Liver (tissue), 9 donors: ENCODE results near the gene COX20. TPM values are rescaled to one million over a fixed set of nuclear protein-coding genes. Genes with fewer than 3 reads are reported as not detected.

Source experiments
- DNase-seq: peaks from one replicate; pipeline ENCODE4 v3.0.0-alpha.2; 2017; ENCODE audit warnings: low spot score
- H3K27ac ChIP-seq, 2 donors: one replicate each; pipeline ENCODE4 v1.7.0; 2013; ENCODE audit warnings: inconsistent platforms in 2 of 2, low read length in 2 of 2, control low read depth in 1 of 2, low read depth in 1 of 2, mild to moderate bottlenecking in 1 of 2
- H3K27me3 ChIP-seq, 4 donors: one replicate each; pipeline versions ENCODE4 v1.6.1 to v1.7.0; 2013; ENCODE audit warnings: low read length in 3 of 4, inconsistent platforms in 1 of 4, mild to moderate bottlenecking in 1 of 4, moderate library complexity in 1 of 4; ENCODE audit not compliant: control insufficient read depth in 4 of 4, insufficient read depth in 4 of 4
- H3K36me3 ChIP-seq, 4 donors: one replicate each; pipeline versions ENCODE4 v1.6.1 to v1.7.0; 2013; ENCODE audit warnings: low read length in 3 of 4, mild to moderate bottlenecking in 3 of 4, low read depth in 1 of 4, moderate library complexity in 1 of 4; ENCODE audit not compliant: control insufficient read depth in 4 of 4, insufficient read depth in 3 of 4
- H3K4me1 ChIP-seq, 4 donors: one replicate each; pipeline versions ENCODE4 v1.6.1 to v1.7.0; 2013; ENCODE audit warnings: low read length in 3 of 4, mild to moderate bottlenecking in 3 of 4, moderate library complexity in 1 of 4; ENCODE audit not compliant: control insufficient read depth in 4 of 4, insufficient read depth in 4 of 4
- H3K4me3 ChIP-seq, 3 donors: one replicate each; pipeline versions ENCODE4 v1.6.1 to v1.7.0; 2013; ENCODE audit warnings: low read length in 3 of 3, control low read depth in 1 of 3, low read depth in 1 of 3, mild to moderate bottlenecking in 1 of 3
- H3K9ac ChIP-seq, 2 donors: one replicate each; pipeline ENCODE4 v1.7.0; 2013; ENCODE audit warnings: low read length in 2 of 2, mild to moderate bottlenecking in 2 of 2, moderate library complexity in 2 of 2, control low read depth in 1 of 2, low read depth in 1 of 2
- H3K9me3 ChIP-seq, 4 donors: one replicate each; pipeline versions ENCODE4 v1.6.1 to v1.7.0; 2013; ENCODE audit warnings: low read length in 3 of 4; ENCODE audit not compliant: control insufficient read depth in 4 of 4
- ATF3 ChIP-seq: IDR thresholded peaks from 2 replicates; pipeline ENCODE4 v1.6.1; 2016; ENCODE audit warnings: antibody characterized with exemption
- EGR1 ChIP-seq, 2 donors: IDR thresholded peaks; 2 replicates each; pipeline ENCODE4 v1.6.1; 2016 to 2018; ENCODE audit warnings: antibody characterized with exemption in 2 of 2, low read depth in 2 of 2
- FOXA1 ChIP-seq: IDR thresholded peaks from 2 replicates; pipeline ENCODE4 v1.6.1; 2016; ENCODE audit warnings: antibody characterized with exemption
- FOXA2 ChIP-seq: IDR thresholded peaks from 2 replicates; pipeline ENCODE4 v1.6.1; 2016; ENCODE audit warnings: antibody characterized with exemption
- GABPA ChIP-seq, 2 donors: IDR thresholded peaks in 1 of 2; conservative IDR thresholded peaks in 1 of 2; 2 replicates each; pipeline ENCODE4 v1.6.1; 2016; ENCODE audit warnings: antibody characterized with exemption in 2 of 2, mild to moderate bottlenecking in 1 of 2, moderate library complexity in 1 of 2
- HNF4A ChIP-seq, 2 donors: conservative IDR thresholded peaks; 2 replicates each; pipeline ENCODE4 v1.6.1; 2016; ENCODE audit warnings: antibody characterized with exemption in 2 of 2, mild to moderate bottlenecking in 2 of 2
- HNF4G ChIP-seq: IDR thresholded peaks from 2 replicates; pipeline ENCODE4 v1.6.1; 2016; ENCODE audit warnings: antibody characterized with exemption
- JUND ChIP-seq, 2 donors: IDR thresholded peaks; 2 replicates each; pipeline ENCODE4 v1.6.1; 2016; ENCODE audit warnings: antibody characterized with exemption in 2 of 2
- NR2F2 ChIP-seq: IDR thresholded peaks from 2 replicates; pipeline ENCODE4 v1.6.1; 2016; ENCODE audit warnings: antibody characterized with exemption
- RAD21 ChIP-seq, 2 donors: IDR thresholded peaks; 2 replicates each; pipeline ENCODE4 v1.6.1; 2016; ENCODE audit warnings: antibody characterized with exemption in 2 of 2, mild to moderate bottlenecking in 2 of 2
- RXRA ChIP-seq, 2 donors: IDR thresholded peaks; 2 replicates each; pipeline ENCODE4 v1.6.1; 2017 to 2018; ENCODE audit warnings: antibody characterized with exemption in 2 of 2, mild to moderate bottlenecking in 1 of 2
- TAF1 ChIP-seq: conservative IDR thresholded peaks from 2 replicates; pipeline ENCODE4 v1.6.1; 2016; ENCODE audit warnings: antibody characterized with exemption, mild to moderate bottlenecking
- YY1 ChIP-seq: IDR thresholded peaks from 2 replicates; pipeline ENCODE4 v1.6.1; 2016; ENCODE audit warnings: antibody characterized with exemption, mild to moderate bottlenecking
- ZBTB33 ChIP-seq: IDR thresholded peaks from 2 replicates; pipeline ENCODE4 v1.6.1; 2016; ENCODE audit warnings: antibody characterized with exemption
- WGBS: extraction: QIAGEN DNeasy Blood & Tissue Kit; methylation state at CpG from one replicate; pipeline ENCODE4 v1.1.7; 2013; 5-methylcytosine and 5-hydroxymethylcytosine counted together
- polyA plus RNA-seq, 2 donors: library from polyadenylated mRNA; stranded (reverse) in 1 of 2; unstranded in 1 of 2; fragments of 200-250 nt in 1 of 2; fragments of >200 nt in 1 of 2; fragmentation: Nextera tagmentation in 1 of 2; extraction: Ambion mirVana in 1 of 2; gene quantifications; one replicate each; pipeline versions ENCODE4 v1.2.1 to v1.2.3, GENCODE V29; 2013 to 2015
- total RNA-seq, 2 donors: library from RNA; depleted of rRNA; stranded (reverse); fragments of >200 nt; gene quantifications; one replicate each; pipeline ENCODE4 v1.2.3, GENCODE V29; 2014
- TF ChIP-seq, protein P1 (sequence below): fragments of 150-350 bp; IDR thresholded peaks from 2 replicates; pipeline ENCODE4 v1.5.1; 2017; ENCODE audit warnings: improper control_type of control experiment, low read depth, low read length; ENCODE audit not compliant: missing input control
- TF ChIP-seq, protein P2 (sequence below): IDR thresholded peaks from 2 replicates; pipeline ENCODE4 v1.6.1; 2016; ENCODE audit warnings: antibody characterized with exemption
- TF ChIP-seq, protein P3 (sequence below): IDR thresholded peaks from 2 replicates; pipeline ENCODE4 v1.6.1; 2016; ENCODE audit warnings: antibody characterized with exemption, mild to moderate bottlenecking
- donor health status: healthy.
- donor health status: healthy.
- donor health status: healthy.
- donor health status: healthy.
- donor health status: healthy.

COX20 gene
- total and polyA plus RNA-seq, 4 donors = 16.7 to 45.7 (median 19.0) TPM

- H3K27ac ChIP-seq = no peak overlapping the region
- no peak for TF ChIP-seq TAF1
- TF ChIP-seq, protein P1, sequence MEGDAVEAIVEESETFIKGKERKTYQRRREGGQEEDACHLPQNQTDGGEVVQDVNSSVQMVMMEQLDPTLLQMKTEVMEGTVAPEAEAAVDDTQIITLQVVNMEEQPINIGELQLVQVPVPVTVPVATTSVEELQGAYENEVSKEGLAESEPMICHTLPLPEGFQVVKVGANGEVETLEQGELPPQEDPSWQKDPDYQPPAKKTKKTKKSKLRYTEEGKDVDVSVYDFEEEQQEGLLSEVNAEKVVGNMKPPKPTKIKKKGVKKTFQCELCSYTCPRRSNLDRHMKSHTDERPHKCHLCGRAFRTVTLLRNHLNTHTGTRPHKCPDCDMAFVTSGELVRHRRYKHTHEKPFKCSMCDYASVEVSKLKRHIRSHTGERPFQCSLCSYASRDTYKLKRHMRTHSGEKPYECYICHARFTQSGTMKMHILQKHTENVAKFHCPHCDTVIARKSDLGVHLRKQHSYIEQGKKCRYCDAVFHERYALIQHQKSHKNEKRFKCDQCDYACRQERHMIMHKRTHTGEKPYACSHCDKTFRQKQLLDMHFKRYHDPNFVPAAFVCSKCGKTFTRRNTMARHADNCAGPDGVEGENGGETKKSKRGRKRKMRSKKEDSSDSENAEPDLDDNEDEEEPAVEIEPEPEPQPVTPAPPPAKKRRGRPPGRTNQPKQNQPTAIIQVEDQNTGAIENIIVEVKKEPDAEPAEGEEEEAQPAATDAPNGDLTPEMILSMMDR = no peak
- no peak for TF ChIP-seq RXRA (IDR thresholded peaks at IDR 0.05)
- TF ChIP-seq ATF3 = no peak
- TF ChIP-seq FOXA2 = no peak
- no peak for TF ChIP-seq ZBTB33
- no peaks in the 10 kb centered on the region for H3K4me1 ChIP-seq
- no peaks in the 10 kb centered on the region for H3K9me3 ChIP-seq
- DNase-seq = no peak
- no peaks in the 10 kb centered on the region for H3K27me3 ChIP-seq
- H3K4me3 ChIP-seq = no peak overlapping the region
- H3K9ac ChIP-seq = no peak overlapping the region
- H3K36me3 ChIP-seq = no peaks in the 10 kb centered on the region
Observed at GRCh38 chr1:244807138-244807537, 28.3 kb upstream of the COX20 start.

DNA sequence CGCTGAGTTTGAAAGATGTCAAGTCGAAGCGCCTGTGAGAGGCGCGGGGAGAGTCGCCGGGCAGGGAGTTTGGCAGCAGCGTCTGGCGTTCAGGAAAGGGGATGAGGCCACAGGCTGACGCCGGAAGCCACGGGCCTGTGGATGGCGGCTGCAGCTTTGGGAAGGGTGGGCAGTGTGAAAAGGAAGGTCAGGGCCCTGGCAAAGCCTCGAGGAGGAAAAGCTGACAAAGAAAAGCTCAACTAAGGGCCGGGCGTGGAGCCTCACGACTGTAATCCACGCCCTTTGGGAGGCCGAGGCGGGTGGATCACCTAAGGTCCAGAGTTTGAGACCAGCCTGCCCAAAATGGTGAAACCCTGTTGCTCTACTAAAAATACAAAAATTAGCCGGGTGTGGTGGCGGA, 25.2 kb upstream of the COX20 start:
- no peaks in the 10 kb centered on the region for H3K4me1 ChIP-seq
- H3K27me3 ChIP-seq = no peaks in the 10 kb centered on the region
- no peak overlapping the region for H3K9ac ChIP-seq
- H3K4me3 ChIP-seq = no peak overlapping the region
- H3K27ac ChIP-seq = no peak overlapping the region
- no peak for DNase-seq
- no peaks in the 10 kb centered on the region for H3K36me3 ChIP-seq
- no peak for TF ChIP-seq NR2F2
- no peak for TF ChIP-seq FOXA1
- no peak for TF ChIP-seq ATF3
- TF ChIP-seq HNF4G = no peak
- no peak for TF ChIP-seq ZBTB33
- no peak for TF ChIP-seq RAD21 (IDR thresholded peaks at IDR 0.05)
- TF ChIP-seq JUND (IDR thresholded peaks at IDR 0.05) = no peak
- TF ChIP-seq, protein P2, sequence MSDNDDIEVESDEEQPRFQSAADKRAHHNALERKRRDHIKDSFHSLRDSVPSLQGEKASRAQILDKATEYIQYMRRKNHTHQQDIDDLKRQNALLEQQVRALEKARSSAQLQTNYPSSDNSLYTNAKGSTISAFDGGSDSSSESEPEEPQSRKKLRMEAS = no peak
- no peak for TF ChIP-seq YY1
- TF ChIP-seq GABPA (IDR thresholded peaks at IDR 0.05 in 1 of 2, conservative IDR thresholded peaks at IDR 0.05 in 1 of 2) = no peak
- TF ChIP-seq EGR1 (IDR thresholded peaks at IDR 0.05; ENCODE audit: low read depth in 2 of 2) = no peak
- TF ChIP-seq HNF4A (conservative IDR thresholded peaks at IDR 0.05) = no peak
- no peak for TF ChIP-seq TAF1
- TF ChIP-seq FOXA2 = no peak
- TF ChIP-seq, protein P1 = no peak
- TF ChIP-seq, protein P3, sequence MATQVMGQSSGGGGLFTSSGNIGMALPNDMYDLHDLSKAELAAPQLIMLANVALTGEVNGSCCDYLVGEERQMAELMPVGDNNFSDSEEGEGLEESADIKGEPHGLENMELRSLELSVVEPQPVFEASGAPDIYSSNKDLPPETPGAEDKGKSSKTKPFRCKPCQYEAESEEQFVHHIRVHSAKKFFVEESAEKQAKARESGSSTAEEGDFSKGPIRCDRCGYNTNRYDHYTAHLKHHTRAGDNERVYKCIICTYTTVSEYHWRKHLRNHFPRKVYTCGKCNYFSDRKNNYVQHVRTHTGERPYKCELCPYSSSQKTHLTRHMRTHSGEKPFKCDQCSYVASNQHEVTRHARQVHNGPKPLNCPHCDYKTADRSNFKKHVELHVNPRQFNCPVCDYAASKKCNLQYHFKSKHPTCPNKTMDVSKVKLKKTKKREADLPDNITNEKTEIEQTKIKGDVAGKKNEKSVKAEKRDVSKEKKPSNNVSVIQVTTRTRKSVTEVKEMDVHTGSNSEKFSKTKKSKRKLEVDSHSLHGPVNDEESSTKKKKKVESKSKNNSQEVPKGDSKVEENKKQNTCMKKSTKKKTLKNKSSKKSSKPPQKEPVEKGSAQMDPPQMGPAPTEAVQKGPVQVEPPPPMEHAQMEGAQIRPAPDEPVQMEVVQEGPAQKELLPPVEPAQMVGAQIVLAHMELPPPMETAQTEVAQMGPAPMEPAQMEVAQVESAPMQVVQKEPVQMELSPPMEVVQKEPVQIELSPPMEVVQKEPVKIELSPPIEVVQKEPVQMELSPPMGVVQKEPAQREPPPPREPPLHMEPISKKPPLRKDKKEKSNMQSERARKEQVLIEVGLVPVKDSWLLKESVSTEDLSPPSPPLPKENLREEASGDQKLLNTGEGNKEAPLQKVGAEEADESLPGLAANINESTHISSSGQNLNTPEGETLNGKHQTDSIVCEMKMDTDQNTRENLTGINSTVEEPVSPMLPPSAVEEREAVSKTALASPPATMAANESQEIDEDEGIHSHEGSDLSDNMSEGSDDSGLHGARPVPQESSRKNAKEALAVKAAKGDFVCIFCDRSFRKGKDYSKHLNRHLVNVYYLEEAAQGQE = no peak
- no peak for TF ChIP-seq RXRA (IDR thresholded peaks at IDR 0.05)
- WGBS = 95% methylated on average over 22 of the region's 22 CpGs
- H3K9me3 ChIP-seq = no peaks in the 10 kb centered on the region
